Spleen (tissue), 11 donors: ENCODE data around the gene OLFML3. TPM values are rescaled to one million over a fixed set of nuclear protein-coding genes. Genes with fewer than 3 reads are reported as not detected.

Experiments used
- DNase-seq: peaks from one replicate; pipeline ENCODE4 v3.0.0-alpha.2; 2020
- H3K27ac ChIP-seq, 8 donors: fragments of 200-600 bp; sonication (generic) in 7 of 8; 1 replicate in 4 of 8; 2 replicates in 4 of 8; pipeline versions ENCODE4 v1.5.0 to v1.8.0; 2016 to 2021; ENCODE audit warnings: inconsistent platforms in 4 of 8, mild to moderate bottlenecking in 4 of 8, moderate library complexity in 1 of 8
- H3K27me3 ChIP-seq, 7 donors: fragments of 200-600 bp; sonication (generic) in 6 of 7; replicated peaks in 1 of 7; 1 replicate in 4 of 7; 2 replicates in 3 of 7; pipeline versions ENCODE4 v1.5.0 to v1.8.0; 2016 to 2021; ENCODE audit warnings: inconsistent platforms in 3 of 7, mild to moderate bottlenecking in 1 of 7
- H3K36me3 ChIP-seq, 6 donors: fragments of 200-600 bp; sonication (generic) in 5 of 6; 1 replicate in 4 of 6; 2 replicates in 2 of 6; pipeline versions ENCODE4 v1.5.0 to v1.8.0; 2016 to 2021; ENCODE audit warnings: inconsistent platforms in 2 of 6
- H3K4me1 ChIP-seq, 6 donors: fragments of 200-600 bp; sonication (generic) in 5 of 6; 1 replicate in 3 of 6; 2 replicates in 3 of 6; pipeline versions ENCODE4 v1.5.0 to v1.8.0; 2016 to 2021; ENCODE audit warnings: inconsistent platforms in 3 of 6
- H3K4me3 ChIP-seq, 8 donors: fragments of 200-600 bp; sonication (generic) in 7 of 8; 1 replicate in 4 of 8; 2 replicates in 4 of 8; pipeline versions ENCODE4 v1.5.0 to v1.8.0; 2016 to 2021; ENCODE audit warnings: inconsistent platforms in 4 of 8, mild to moderate bottlenecking in 4 of 8, moderate library complexity in 2 of 8
- H3K9me3 ChIP-seq, 8 donors: fragments of 200-600 bp; sonication (generic) in 7 of 8; 1 replicate in 4 of 8; 2 replicates in 4 of 8; pipeline versions ENCODE4 v1.5.0 to v1.8.0; 2016 to 2021; ENCODE audit warnings: inconsistent platforms in 4 of 8
- CTCF ChIP-seq, 11 experiments: fragments of 200-600 bp in 7 of 11; fragments of 450-650 bp in 4 of 11; sonication (generic) in 4 of 11; IDR thresholded peaks in 8 of 11; conservative IDR thresholded peaks in 3 of 11; 1 replicate in 7 of 11; 2 replicates in 4 of 11; pipeline versions ENCODE4 v1.4.0 to v1.8.0; 2016 to 2021; ENCODE audit warnings: antibody characterized with exemption in 11 of 11, inconsistent platforms in 4 of 11, mild to moderate bottlenecking in 1 of 11
- POLR2A ChIP-seq, 3 donors: fragments of 450-650 bp; IDR thresholded peaks; one replicate each; pipeline ENCODE4 v1.5.1; 2017; ENCODE audit warnings: antibody characterized with exemption in 3 of 3, mild to moderate bottlenecking in 1 of 3
- POLR2AphosphoS5 ChIP-seq, 3 donors: sonication (generic); formaldehyde crosslinking; IDR thresholded peaks; one replicate each; pipeline ENCODE4 v1.5.1; 2017; ENCODE audit warnings: antibody characterized with exemption in 3 of 3
- WGBS, 5 donors: extraction: QIAGEN DNeasy Blood & Tissue Kit in 3 of 5; methylation state at CpG; one replicate each; pipeline versions ENCODE4 v1.1.5 to v1.1.7; 2013 to 2018; 5-methylcytosine and 5-hydroxymethylcytosine counted together
- intact Hi-C: fragments of 100-400 bp; cut with DNase I; formaldehyde crosslinking; loops from one replicate; pipeline ENCODE4 v1.15.0; 2023; ENCODE audit warnings: low total_unique reads
- polyA plus RNA-seq, 3 donors: library from polyadenylated mRNA; stranded (reverse); fragments of 200-250 nt; gene quantifications; one replicate each; pipeline ENCODE4 v1.2.1, GENCODE V29; 2013
- total RNA-seq, 7 donors: library from RNA; depleted of rRNA in 3 of 7; stranded (reverse); fragments of >200 nt in 3 of 7; fragmentation: NEBNext Ultra II Directional in 4 of 7; extraction: Animal tissue kit (Norgen Biotek cat#: 25700) in 4 of 7; gene quantifications; one replicate each; pipeline versions ENCODE4 v1.1.0 to v1.2.1, GENCODE V29; 2016 to 2021
- donor health status: healthy with polysubstance abuse.
- donor health status: DM: no; HTN: no; CAD: no; lungs with moderate emphysema.
- donor health status: DM: no; HTN: no; CAD: no.
- donor health status: Bipolar disorder and iron deficiency.
- donor health status: healthy.
- donor health status: DM: no; HTN: no; CAD: no.
- donor health status: DM: yes; HTN: yes; CAD: no.

Gene OLFML3
- total and polyA plus RNA-seq, 10 donors: 1.2 to 10.9 (median 5.1) TPM

- H3K4me1 ChIP-seq: peaks cover 12 to 99% (median 66%) of the 10 kb centered on the region in 6 donors
These were observed 38.1 kb upstream of the OLFML3 start for GRCh38 chr1:113941245-113941559.

GRCh38 chr1:113942527-113942926, 36.7 kb upstream of the OLFML3 start:
- no peak for TF ChIP-seq CTCF (IDR thresholded peaks at IDR 0.05 in 8 of 11, conservative IDR thresholded peaks at IDR 0.05 in 3 of 11)
- TF ChIP-seq POLR2AphosphoS5 (IDR thresholded peaks at IDR 0.05): no peak
- no peak for TF ChIP-seq POLR2A (IDR thresholded peaks at IDR 0.05)
- peaks cover 26 to 99% (median 66%) of the 10 kb centered on the region in 6 donors for H3K4me1 ChIP-seq
- peak overlapping the region in 3 of 8 donors; percentile 60 to 74 (median 73) for H3K27ac ChIP-seq
- H3K9me3 ChIP-seq: no peaks in the 10 kb centered on the region
- DNase-seq: no peak
- intact Hi-C loops: no loop called here
- H3K36me3 ChIP-seq: peaks cover 0 to 46% (median 21%) of the 10 kb centered on the region in 6 donors
- H3K27me3 ChIP-seq: no peaks in the 10 kb centered on the region
- no peak overlapping the region for H3K4me3 ChIP-seq

More at GRCh38 chr1:113941245-113941559, 38.1 kb upstream of the OLFML3 start:
- Histone ChIP-seq H3K4me3 (peak overlapping the region in 1 of 8 donors; percentile 31), H3K27me3 (no peaks in the 10 kb centered on the region), H3K9me3 (no peaks in the 10 kb centered on the region), H3K27ac (peak overlapping the region in 6 of 8 donors; percentile 48 to 83 (median 64)), H3K36me3 (peaks cover 0 to 46% (median 21%) of the 10 kb centered on the region in 6 donors)
- DNase-seq: no peak
- 79 to 85% (median 81%) methylated on average over 7 of the region's 7 CpGs for WGBS, 5 donors
- TF ChIP-seq POLR2AphosphoS5 (IDR thresholded peaks at IDR 0.05) (no peak), POLR2A (IDR thresholded peaks at IDR 0.05) (no peak), CTCF (IDR thresholded peaks at IDR 0.05 in 8 of 11, conservative IDR thresholded peaks at IDR 0.05 in 3 of 11) (no peak)
- intact Hi-C loops: no loop called here

GRCh38 chr1:113943028-113943811, 36.1 kb upstream of the OLFML3 start:
- TF ChIP-seq CTCF (IDR thresholded peaks at IDR 0.05 in 8 of 11, conservative IDR thresholded peaks at IDR 0.05 in 3 of 11) (no peak), POLR2AphosphoS5 (IDR thresholded peaks at IDR 0.05) (no peak), POLR2A (IDR thresholded peaks at IDR 0.05) (no peak)
- intact Hi-C loops: no loop called here
- DNase-seq: no peak

GRCh38 chr1:113945329-113945728, 33.9 kb upstream of the OLFML3 start:
- WGBS, 5 donors: 94 to 100% (median 98%) methylated on average over 1 of the region's 1 CpG
- Histone ChIP-seq H3K4me3 (no peak overlapping the region), H3K4me1 (peaks cover 18 to 99% (median 55%) of the 10 kb centered on the region in 6 donors), H3K27me3 (no peaks in the 10 kb centered on the region), H3K36me3 (peaks cover 0 to 44% (median 20%) of the 10 kb centered on the region in 6 donors), H3K9me3 (no peaks in the 10 kb centered on the region), H3K27ac (peak overlapping the region in 1 of 8 donors; percentile 73)
- TF ChIP-seq POLR2A (IDR thresholded peaks at IDR 0.05): no peak
- TF ChIP-seq CTCF (IDR thresholded peaks at IDR 0.05 in 8 of 11, conservative IDR thresholded peaks at IDR 0.05 in 3 of 11): no peak
- TF ChIP-seq POLR2AphosphoS5 (IDR thresholded peaks at IDR 0.05): no peak
- DNase-seq: no peak
- intact Hi-C loops: no loop called here

More at GRCh38 chr1:113943028-113943811, 36.1 kb upstream of the OLFML3 start:
- Histone ChIP-seq H3K4me3 (no peak overlapping the region), H3K27me3 (no peaks in the 10 kb centered on the region), H3K4me1 (peaks cover 26 to 99% (median 66%) of the 10 kb centered on the region in 6 donors), H3K27ac (peak overlapping the region in 4 of 8 donors; percentile 7 to 74 (median 66)), H3K36me3 (peaks cover 0 to 46% (median 21%) of the 10 kb centered on the region in 6 donors), H3K9me3 (no peaks in the 10 kb centered on the region)
